COLO668 (cell line): ENCODE measurements around the gene TRAPPC12.

Source experiments
- DNase-seq: peaks from one replicate; lab custom pipeline; 2025; ENCODE audit not compliant: unreplicated experiment; lab: John Stamatoyannopoulos, UW

The TRAPPC12 gene

GRCh38 chr2:3405876-3406275 lies 26.4 kb downstream of the TRAPPC12 start:
- DNase-seq: no peak

DNA sequence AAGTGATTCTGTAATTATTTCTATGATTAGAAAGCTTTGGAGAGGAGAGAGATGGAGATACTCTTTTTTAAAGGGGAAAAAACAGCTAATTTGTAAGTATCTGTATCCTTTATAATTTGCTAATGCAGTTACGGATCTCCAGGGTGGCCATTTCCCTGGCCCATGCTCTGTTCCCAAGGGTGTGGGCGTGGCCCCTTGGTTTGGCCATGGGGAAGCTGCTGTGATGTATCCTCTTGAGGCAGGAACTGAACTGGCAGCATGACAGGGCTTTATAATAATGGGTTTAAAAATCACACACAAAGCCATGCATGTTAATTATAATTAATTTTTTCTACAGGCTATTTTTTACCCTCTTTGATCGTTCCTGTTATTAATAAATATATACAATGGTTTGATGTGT lies 27.0 kb downstream of the TRAPPC12 start:
- no peak for DNase-seq

GRCh38 chr2:3408781-3409180 lies 29.3 kb downstream of the TRAPPC12 start:
- no peak for DNase-seq

- DNase-seq: no peak
Observed at GRCh38 chr2:3409627-3410170, 30.2 kb downstream of the TRAPPC12 start.

DNA sequence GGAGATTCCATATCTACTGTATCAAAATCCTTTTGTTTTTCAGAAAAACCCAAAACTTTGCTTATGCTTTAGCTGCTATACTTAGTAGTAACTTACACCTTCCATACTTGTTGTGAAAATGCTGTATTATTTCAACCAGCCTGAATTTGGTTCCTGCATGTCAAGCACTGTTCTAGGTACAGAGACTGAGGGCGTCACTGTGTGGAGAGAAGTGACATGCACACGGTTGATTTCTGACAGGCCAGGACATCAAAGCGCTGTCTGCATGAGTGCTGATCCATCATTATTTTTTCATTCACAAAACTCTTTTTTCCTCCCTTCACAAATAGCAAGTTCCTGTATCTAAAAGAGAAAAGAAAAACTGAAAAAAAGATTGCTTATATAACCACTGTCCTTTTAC lies 31.6 kb downstream of the TRAPPC12 start:
- no peak for DNase-seq

- DNase-seq: peak; percentile 59
Observed at GRCh38 chr2:3413697-3414096, 34.2 kb downstream of the TRAPPC12 start.

- no peak for DNase-seq
Observed at GRCh38 chr2:3414133-3414860, 34.8 kb downstream of the TRAPPC12 start.

GRCh38 chr2:3418766-3419404 lies 39.4 kb downstream of the TRAPPC12 start:
- no peak for DNase-seq

- DNase-seq: no peak
Observed at GRCh38 chr2:3420076-3420768, 40.7 kb downstream of the TRAPPC12 start.

DNA sequence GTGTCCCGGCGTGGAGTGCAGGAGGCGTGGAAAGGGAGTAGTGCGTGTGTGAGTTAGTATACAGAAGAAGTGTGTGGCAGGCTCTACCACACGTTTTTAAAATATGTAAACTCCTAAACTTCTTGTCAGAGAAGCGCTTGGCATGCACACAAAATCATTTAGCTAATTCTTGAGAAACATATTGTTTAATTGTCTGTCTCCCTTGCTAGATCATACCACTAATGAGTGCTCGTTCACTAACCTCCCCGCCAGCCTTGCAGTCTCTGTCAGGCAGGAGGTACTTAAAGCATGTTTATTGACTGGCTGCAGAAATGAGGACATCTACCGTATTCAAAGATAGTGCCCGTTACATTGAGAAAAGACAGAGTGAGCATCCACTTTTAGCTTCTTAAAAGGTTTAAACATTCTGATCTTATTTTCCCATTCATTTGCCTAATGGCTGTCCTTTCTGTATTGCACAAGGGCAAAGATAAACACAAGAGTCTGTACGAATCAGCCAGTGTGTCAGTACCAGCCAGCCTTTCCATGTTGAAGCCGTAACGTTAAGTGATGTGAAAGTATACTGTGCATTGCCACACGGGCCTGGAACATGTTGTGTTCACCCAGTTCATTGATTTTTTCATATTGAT lies 41.4 kb downstream of the TRAPPC12 start:
- DNase-seq: no peak

- no peak for DNase-seq
Observed at GRCh38 chr2:3421580-3421979, 42.1 kb downstream of the TRAPPC12 start.

- DNase-seq: no peak
Observed at GRCh38 chr2:3422161-3422779, 42.8 kb downstream of the TRAPPC12 start.

- DNase-seq: peak; percentile 59
Observed at GRCh38 chr2:3423492-3424170, 44.1 kb downstream of the TRAPPC12 start.

GRCh38 chr2:3424171-3424795 lies 44.8 kb downstream of the TRAPPC12 start:
- DNase-seq: no peak

- no peak for DNase-seq
Observed at GRCh38 chr2:3426615-3427014, 47.1 kb downstream of the TRAPPC12 start.

DNA sequence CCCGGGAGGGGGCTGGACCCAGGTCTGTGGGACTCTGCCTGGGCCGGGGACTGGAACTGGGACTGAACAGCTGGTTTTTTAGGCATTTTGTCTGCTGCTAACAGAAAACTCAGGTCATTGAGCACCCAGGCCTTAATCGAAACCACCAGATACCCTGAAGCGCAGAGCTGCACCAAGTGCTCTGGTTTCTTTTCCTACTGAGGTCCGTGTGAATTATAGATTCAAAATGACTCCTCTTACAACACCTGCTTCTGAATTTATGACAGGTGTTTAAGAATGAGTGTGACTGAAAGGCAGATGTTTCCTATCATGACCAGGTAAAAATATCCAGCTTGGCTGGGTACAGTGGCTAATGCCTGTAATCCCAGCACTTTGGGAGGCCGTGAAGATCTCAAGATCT lies 47.8 kb downstream of the TRAPPC12 start:
- DNase-seq: peak; percentile 27

DNA sequence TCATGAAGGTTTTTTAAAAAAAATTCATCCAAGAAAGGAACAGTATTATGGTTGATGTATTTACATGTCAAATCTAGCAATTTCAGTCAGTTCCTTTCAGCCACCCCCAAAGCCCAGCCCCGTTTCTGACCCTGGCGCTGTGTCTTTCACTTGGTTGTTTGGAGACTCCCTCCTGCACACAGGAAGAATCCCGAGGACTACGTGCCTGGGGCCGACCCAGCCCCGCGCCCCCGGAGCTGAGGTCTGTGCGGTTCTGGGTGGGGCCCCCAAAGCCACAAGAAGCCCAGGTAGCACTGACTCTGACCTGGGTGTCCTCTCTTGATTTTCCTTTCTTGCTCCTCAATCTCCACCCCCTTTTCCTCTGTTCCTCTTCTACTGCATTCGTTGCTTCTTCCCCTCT lies 49.1 kb downstream of the TRAPPC12 start:
- no peak for DNase-seq

DNA sequence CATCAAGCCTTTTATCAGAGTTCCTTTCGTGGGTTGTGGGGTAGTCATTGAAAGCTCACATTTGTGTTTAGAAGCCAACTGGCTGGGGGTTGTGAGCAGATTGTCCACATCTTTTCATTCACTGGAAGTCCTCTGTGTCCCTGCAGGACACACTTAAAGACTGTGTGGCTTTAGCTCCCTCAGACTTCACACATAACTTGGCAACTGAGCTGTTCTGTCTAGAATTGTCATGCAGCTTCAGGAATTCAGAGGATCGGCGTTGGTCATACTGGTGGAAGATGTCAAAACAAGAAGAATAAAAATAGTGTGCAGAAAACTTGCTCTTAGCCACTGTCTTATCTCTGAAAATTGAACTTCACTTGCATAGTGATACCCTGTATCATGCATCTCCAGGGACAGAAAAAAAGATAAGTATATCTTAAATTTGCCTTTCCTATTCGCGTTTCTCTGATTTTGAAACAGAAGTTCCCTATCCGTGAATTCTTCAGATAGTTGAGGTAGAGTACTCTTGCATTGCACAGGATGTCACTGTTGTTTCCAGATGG lies 49.6 kb downstream of the TRAPPC12 start:
- DNase-seq: no peak

DNA sequence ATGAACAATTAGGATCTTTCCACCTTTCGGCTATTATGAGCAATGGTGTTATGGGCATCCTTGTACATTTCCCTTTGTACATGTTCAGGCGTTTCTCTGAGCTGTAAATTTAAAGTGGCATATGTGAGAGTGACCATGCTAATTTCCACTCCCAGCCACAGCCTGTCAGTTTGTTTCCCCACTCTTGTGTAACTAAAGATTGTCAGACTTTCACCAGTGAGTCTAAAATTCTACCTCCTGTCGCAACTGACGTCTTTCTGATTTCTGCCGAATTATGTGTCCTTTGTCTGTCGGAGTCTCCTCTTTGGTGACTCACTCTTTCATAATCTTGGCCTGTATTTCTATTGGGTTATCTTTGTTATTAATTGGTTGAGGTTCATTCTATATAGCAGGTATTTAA lies 50.7 kb downstream of the TRAPPC12 start:
- DNase-seq: no peak
